ENCODE data around the gene ARHGAP40.
"Not testable (repeated sequence)": the region's sequence is repeated elsewhere in the genome, so short reads cannot be mapped to it uniquely, and the experiment has no call there.

The ARHGAP40 gene

DNA sequence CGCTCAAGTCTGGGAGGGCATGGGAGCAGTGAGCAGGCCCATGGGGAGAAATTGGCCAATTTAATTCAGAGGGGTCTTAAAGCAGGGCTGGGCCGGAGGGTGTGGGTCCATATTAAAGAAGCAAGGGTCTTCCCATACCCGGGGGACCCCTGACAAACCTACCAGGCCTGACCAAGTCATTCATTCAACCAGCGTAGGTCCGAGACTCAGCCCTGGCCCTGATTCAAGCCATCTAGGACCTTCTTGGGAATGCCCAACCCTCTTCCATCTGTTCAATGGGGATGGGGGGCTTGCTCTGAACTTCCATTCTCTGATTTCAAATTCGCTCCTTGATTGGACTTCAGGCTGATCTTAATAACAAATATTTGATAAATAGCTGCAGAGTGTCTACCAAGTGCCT, 13.3 kb upstream of the ARHGAP40 start:
- DNase-seq (ENCODE audit: low read depth), result no peak

DNA sequence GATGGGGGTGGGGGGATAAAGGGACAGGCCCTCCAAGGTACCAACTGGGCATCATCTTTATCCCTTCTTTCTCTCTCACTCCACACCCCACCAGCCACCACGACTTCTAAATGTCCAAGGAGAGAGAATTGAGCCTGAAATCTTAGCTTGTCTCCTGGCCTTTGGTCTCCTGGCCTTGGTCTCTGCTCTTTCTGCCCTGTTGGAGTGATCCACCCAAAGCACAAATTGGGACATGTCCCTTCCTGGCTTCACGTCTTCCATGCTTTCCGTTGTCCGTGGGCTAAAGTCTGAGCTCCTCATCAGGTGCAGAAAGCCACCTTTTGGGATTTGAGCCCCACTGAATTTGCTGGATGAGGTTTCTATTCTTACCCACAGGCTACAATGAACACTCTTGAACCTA, 12.3 kb upstream of the ARHGAP40 start:
- no peak for DNase-seq (ENCODE audit: low read depth)

DNA sequence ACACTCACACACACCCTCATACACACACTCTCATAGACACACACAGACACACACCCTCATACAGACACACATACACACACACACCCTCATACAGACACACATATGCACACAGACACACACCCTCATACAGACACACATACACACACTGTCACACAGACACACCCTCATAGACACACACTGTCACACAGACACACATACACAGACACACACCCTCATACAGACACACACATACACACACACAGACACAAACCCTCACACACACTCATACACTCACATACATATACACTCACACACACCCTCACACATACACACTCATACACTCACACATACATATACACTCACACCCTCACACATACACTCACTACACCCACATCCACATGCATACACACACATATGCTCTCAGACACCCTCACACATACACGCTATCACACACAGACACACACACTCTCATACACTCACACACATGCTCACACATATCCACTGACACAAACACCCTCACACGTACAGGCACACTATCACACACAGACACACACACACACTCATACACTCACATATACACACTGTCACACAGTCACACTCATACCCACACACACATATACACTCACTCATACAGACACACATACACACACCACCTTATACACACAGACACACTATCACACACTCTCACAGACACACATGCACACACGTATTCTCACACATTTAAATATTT, 11.5 kb upstream of the ARHGAP40 start:
- no peak for DNase-seq (ENCODE audit: low read depth)

DNA sequence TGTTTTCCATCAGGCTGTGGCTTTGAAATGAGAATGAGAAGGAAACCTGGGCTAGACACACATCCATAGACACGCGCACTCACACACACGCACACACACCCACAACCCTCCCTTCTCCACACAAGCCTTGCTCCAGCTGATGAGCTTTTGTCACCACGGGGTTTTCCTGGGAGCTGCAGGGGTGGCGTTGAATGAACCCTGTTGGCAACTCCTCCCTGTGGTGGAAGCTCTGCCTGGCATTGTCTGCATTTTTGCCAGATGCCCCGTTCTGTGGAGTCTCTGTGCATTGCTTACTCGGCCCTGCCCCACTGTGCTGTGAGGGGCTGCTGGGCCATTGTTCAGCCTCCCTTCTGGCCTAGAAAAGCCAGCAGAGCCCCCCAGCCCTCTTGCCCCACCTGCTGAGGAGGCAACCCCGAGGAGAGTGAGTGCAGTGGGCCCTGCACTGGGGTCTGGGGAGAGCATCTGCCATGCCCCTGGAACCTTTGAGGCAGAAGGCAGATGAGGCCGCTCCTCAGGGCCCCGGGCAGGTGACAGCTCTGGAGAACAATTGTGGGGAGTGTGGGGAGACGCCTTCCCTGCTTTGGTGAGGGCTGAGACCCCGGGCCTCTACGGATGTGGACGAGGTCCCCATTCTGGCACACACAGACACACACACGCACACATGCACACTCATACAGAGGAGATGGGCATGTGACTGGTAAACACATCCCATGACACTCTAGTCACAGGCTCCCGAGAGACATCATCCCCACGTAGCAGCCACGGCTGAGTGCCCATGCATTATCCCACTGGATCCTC, 10.7 kb upstream of the ARHGAP40 start:
- DNase-seq (ENCODE audit: low read depth), result no peak

- no peak for DNase-seq (ENCODE audit: low read depth)
Measured at GRCh38 chr20:38591474-38592410, 9.9 kb upstream of the ARHGAP40 start.

GRCh38 chr20:38592411-38592790, 9.2 kb upstream of the ARHGAP40 start:
- not testable (repeated sequence) for DNase-seq (ENCODE audit: low read depth)

- DNase-seq (ENCODE audit: low read depth), result not testable (repeated sequence)
Measured at GRCh38 chr20:38594281-38594680, 7.3 kb upstream of the ARHGAP40 start.

DNA sequence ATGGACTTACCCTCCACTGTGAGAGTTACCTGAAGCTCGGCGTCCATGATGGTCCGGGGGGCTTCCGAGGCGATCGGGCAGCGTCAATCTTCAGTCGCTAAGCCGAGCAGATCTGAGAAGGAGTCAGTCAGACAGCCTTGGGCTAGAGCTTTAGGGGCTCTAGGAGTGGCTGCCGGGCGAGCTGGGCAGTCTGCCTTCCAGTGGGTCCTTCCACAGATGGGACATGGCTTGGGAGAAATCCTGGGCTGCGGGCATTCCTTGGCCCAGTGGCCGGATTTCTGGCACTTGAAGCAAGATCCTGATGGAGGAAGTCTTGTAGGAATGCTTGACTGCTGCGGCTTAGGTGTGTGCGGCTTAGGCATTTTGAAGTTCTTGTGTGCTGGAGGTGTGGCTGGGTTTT, 5.7 kb upstream of the ARHGAP40 start:
- not testable (repeated sequence) for DNase-seq (ENCODE audit: low read depth)

GRCh38 chr20:38599410-38599882, 2.2 kb upstream of the ARHGAP40 start:
- no peak for DNase-seq (ENCODE audit: low read depth)

GRCh38 chr20:38600057-38600456, 1.6 kb upstream of the ARHGAP40 start:
- DNase-seq (ENCODE audit: low read depth), result no peak

DNA sequence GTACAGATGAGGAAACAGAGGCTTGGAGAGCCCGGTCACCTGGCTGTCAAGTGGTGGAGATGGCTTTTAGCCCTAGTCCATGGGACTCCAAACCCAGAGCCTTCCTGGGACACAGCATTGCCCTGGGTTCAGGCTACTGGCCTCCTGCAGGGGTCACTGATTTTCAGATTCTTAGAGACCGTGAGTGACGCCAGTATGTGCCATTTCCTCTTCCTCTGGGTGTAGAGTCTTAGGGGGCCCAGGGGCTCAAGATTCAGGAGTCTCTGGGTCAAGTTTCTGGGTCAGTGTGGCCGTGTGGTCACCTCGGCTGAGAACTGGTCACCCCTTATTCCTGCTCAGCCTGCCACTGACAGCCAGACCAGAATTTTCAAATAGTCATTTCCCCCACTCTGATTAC, 574 bp downstream of the ARHGAP40 start:
- no peak for DNase-seq (ENCODE audit: low read depth)

- DNase-seq (ENCODE audit: low read depth), result no peak
Measured at GRCh38 chr20:38603286-38603685, 1.7 kb downstream of the ARHGAP40 start.

- no peak for DNase-seq (ENCODE audit: low read depth)
Measured at GRCh38 chr20:38604873-38605303, 3.3 kb downstream of the ARHGAP40 start.

DNA sequence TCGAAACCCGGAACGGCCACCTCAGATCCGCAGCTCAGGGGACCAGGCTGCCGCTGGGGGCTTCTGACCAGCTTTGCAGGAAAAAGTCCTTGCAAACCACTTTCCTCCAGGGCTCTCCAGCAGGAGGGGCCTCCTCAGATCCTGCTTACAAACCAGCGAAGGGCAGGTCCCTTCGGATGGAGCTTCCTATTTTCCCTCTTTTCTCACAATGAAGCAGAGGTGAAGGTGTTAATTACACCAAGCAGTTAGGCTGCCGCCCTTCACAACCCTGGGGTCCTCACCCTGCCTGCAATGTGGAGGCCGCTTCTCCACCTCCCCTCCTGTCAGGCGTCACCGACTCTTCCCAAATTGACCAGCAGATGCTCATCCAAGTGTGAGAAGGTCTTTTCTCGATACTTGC, 5.7 kb downstream of the ARHGAP40 start:
- DNase-seq (ENCODE audit: low read depth), result no peak

GRCh38 chr20:38608188-38608587, 6.6 kb downstream of the ARHGAP40 start:
- no peak for DNase-seq (ENCODE audit: low read depth)

DNA sequence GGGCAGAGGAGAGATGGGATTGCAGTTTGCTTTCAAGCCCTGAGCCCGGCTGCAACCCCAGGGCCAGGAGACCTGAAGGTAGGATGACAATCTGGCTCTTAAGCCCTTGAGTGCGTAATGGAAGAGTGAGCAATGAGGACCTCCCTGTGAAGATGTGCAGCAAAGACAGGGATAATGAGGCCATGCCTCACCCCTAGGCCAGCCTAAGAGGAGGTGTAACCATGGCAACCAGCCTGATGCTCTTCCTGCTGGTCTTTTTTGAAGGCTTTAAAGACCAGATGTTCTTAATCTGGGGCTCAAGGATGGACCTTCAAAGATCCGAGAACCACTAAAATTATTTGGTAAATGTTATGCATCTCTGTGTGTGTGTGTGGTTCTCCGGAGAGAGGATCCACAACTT, 8.2 kb downstream of the ARHGAP40 start:
- no peak for DNase-seq (ENCODE audit: low read depth)

GRCh38 chr20:38610521-38610920, 8.9 kb downstream of the ARHGAP40 start:
- no peak for DNase-seq (ENCODE audit: low read depth)

GRCh38 chr20:38612751-38613515, 11.3 kb downstream of the ARHGAP40 start:
- DNase-seq (ENCODE audit: low read depth), result no peak

GRCh38 chr20:38615283-38615682, 13.7 kb downstream of the ARHGAP40 start:
- no peak for DNase-seq (ENCODE audit: low read depth)

- no peak for DNase-seq (ENCODE audit: low read depth)
Measured at GRCh38 chr20:38616457-38616856, 14.8 kb downstream of the ARHGAP40 start.

GRCh38 chr20:38617011-38617829, 15.6 kb downstream of the ARHGAP40 start:
- no peak for DNase-seq (ENCODE audit: low read depth)

All from T-helper 22 cell (primary cell).